ENCODE data around the gene LMO4. TPM values are rescaled to one million over a fixed set of nuclear protein-coding genes. Genes with fewer than 3 reads are reported as not detected.

Gene LMO4
- total and polyA plus RNA-seq, 2 of the 13 experiments (the other 11 are each of a cell fraction or from before 2014, with no cell fraction given), result 19.3 to 49.9 TPM

- no peak for TF ChIP-seq PITX1 (CRISPR knock-in tag; IDR thresholded peaks at IDR 0.05)
- no peak for TF ChIP-seq AKNA (CRISPR knock-in tag; IDR thresholded peaks at IDR 0.05; ENCODE audit: borderline replicate concordance)
- no peak for TF ChIP-seq ZNF337 (CRISPR knock-in tag; IDR thresholded peaks at IDR 0.05; ENCODE audit: borderline replicate concordance, low read depth)
- TF ChIP-seq ZNF34 (CRISPR knock-in tag; IDR thresholded peaks at IDR 0.05; ENCODE audit: borderline replicate concordance), result no peak
- no peak for TF ChIP-seq AGO1 (IDR thresholded peaks at IDR 0.05; ENCODE audit: low read depth, low read length, poor library complexity, severe bottlenecking)
- no peak for TF ChIP-seq ZNF790 (CRISPR knock-in tag; IDR thresholded peaks at IDR 0.05; ENCODE audit: borderline replicate concordance)
- TF ChIP-seq, protein P1, sequence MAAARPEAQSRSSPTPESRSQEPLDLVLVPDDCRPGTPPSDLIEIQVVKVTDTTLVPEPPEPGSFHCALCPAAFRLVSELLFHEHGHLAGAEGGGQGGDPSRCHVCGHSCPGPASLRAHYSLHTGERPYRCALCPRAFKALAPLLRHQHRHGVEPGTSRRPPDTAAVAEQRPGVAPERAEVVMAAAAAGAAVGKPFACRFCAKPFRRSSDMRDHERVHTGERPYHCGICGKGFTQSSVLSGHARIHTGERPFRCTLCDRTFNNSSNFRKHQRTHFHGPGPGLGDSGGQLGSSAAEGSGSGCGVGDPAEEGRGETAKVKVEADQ (CRISPR knock-in tag; IDR thresholded peaks at IDR 0.05; ENCODE audit: borderline replicate concordance), result no peak
- TF ChIP-seq ZEB1 (IDR thresholded peaks at IDR 0.05; ENCODE audit: insufficient replicate concordance, low read depth), result no peak
- TF ChIP-seq KDM2A (CRISPR knock-in tag; IDR thresholded peaks at IDR 0.05; ENCODE audit: borderline replicate concordance, low read depth), result no peak
- TF ChIP-seq SMARCE1 (IDR thresholded peaks at IDR 0.05; ENCODE audit: borderline replicate concordance), result no peak
- peak; percentile 62 for TF ChIP-seq ZNF501 (CRISPR knock-in tag; IDR thresholded peaks at IDR 0.05)
- TF ChIP-seq FOXO1 (CRISPR knock-in tag; IDR thresholded peaks at IDR 0.05), result no peak; the same call in 1 of the 2 replicates
- TF ChIP-seq ZSCAN25 (CRISPR knock-in tag; IDR thresholded peaks at IDR 0.05), result no peak
- TF ChIP-seq ZNF138 (CRISPR knock-in tag; IDR thresholded peaks at IDR 0.05; ENCODE audit: low read depth), result no peak
- no peak for TF ChIP-seq LCORL (IDR thresholded peaks at IDR 0.05)
- no peak for TF ChIP-seq LCORL (CRISPR knock-in tag; IDR thresholded peaks at IDR 0.05)
- no peak for TF ChIP-seq SMARCC2 (IDR thresholded peaks at IDR 0.05)
- no peak for TF ChIP-seq ZNF281 (CRISPR knock-in tag; IDR thresholded peaks at IDR 0.05; ENCODE audit: borderline replicate concordance)
- TF ChIP-seq, protein P2, sequence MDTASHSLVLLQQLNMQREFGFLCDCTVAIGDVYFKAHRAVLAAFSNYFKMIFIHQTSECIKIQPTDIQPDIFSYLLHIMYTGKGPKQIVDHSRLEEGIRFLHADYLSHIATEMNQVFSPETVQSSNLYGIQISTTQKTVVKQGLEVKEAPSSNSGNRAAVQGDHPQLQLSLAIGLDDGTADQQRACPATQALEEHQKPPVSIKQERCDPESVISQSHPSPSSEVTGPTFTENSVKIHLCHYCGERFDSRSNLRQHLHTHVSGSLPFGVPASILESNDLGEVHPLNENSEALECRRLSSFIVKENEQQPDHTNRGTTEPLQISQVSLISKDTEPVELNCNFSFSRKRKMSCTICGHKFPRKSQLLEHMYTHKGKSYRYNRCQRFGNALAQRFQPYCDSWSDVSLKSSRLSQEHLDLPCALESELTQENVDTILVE (CRISPR knock-in tag; IDR thresholded peaks at IDR 0.05), result peak; percentile 18; the same call in 1 of the 2 replicates
- no peak for TF ChIP-seq ELF1 (CRISPR knock-in tag; IDR thresholded peaks at IDR 0.05)
These were observed at the start of gene LMO4 (continued) for GRCh38 chr1:87328272-87329050.
